Measurements from ENCODE around the gene FABP7.

DNA sequence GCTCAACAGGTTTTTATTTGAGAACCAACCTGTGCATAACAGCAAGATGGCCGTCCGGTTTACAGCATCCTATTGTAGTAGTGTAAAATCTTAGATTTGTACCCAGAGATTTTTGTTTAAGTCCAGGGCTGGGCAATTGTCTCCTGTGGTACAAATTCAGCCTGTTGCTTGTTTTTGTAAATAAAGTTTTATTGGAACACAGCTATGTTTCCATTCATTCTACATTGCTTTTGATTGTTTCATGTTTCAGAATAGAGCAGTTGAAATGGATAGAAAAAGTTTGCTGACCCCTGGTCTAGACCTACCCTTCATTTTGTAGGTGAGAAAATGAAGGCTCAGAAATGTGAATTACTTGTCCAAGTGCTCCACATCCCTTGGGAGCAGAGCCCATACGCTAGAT, 18.0 kb downstream of the FABP7 start:
- TF ChIP-seq ZFP3 (CRISPR knock-in tag; IDR thresholded peaks at IDR 0.05) = no peak
- no peak for TF ChIP-seq ZNF565 (CRISPR knock-in tag; conservative IDR thresholded peaks at IDR 0.05; ENCODE audit: low read depth)
- TF ChIP-seq PATZ1 (CRISPR knock-in tag; IDR thresholded peaks at IDR 0.05; ENCODE audit: borderline replicate concordance) = no peak
- TF ChIP-seq PPARA (CRISPR knock-in tag; IDR thresholded peaks at IDR 0.05; ENCODE audit: borderline replicate concordance) = no peak
- TF ChIP-seq RARB (CRISPR knock-in tag; IDR thresholded peaks at IDR 0.05) = no peak
- no peak for TF ChIP-seq SNAI2 (CRISPR knock-in tag; IDR thresholded peaks at IDR 0.05)
- TF ChIP-seq OSR1 (CRISPR knock-in tag; IDR thresholded peaks at IDR 0.05) = no peak
- TF ChIP-seq, protein P1, sequence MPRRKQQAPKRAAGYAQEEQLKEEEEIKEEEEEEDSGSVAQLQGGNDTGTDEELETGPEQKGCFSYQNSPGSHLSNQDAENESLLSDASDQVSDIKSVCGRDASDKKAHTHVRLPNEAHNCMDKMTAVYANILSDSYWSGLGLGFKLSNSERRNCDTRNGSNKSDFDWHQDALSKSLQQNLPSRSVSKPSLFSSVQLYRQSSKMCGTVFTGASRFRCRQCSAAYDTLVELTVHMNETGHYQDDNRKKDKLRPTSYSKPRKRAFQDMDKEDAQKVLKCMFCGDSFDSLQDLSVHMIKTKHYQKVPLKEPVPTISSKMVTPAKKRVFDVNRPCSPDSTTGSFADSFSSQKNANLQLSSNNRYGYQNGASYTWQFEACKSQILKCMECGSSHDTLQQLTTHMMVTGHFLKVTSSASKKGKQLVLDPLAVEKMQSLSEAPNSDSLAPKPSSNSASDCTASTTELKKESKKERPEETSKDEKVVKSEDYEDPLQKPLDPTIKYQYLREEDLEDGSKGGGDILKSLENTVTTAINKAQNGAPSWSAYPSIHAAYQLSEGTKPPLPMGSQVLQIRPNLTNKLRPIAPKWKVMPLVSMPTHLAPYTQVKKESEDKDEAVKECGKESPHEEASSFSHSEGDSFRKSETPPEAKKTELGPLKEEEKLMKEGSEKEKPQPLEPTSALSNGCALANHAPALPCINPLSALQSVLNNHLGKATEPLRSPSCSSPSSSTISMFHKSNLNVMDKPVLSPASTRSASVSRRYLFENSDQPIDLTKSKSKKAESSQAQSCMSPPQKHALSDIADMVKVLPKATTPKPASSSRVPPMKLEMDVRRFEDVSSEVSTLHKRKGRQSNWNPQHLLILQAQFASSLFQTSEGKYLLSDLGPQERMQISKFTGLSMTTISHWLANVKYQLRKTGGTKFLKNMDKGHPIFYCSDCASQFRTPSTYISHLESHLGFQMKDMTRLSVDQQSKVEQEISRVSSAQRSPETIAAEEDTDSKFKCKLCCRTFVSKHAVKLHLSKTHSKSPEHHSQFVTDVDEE (CRISPR knock-in tag; IDR thresholded peaks at IDR 0.05) = no peak
- no peak for TF ChIP-seq BACH2 (CRISPR knock-in tag; IDR thresholded peaks at IDR 0.05; ENCODE audit: borderline replicate concordance)
- no peak for TF ChIP-seq CSDC2 (CRISPR knock-in tag; IDR thresholded peaks at IDR 0.05)
- TF ChIP-seq, protein P2, sequence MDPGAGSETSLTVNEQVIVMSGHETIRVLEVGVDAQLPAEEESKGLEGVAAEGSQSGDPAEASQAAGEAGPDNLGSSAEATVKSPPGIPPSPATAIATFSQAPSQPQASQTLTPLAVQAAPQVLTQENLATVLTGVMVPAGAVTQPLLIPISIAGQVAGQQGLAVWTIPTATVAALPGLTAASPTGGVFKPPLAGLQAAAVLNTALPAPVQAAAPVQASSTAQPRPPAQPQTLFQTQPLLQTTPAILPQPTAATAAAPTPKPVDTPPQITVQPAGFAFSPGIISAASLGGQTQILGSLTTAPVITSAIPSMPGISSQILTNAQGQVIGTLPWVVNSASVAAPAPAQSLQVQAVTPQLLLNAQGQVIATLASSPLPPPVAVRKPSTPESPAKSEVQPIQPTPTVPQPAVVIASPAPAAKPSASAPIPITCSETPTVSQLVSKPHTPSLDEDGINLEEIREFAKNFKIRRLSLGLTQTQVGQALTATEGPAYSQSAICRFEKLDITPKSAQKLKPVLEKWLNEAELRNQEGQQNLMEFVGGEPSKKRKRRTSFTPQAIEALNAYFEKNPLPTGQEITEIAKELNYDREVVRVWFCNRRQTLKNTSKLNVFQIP (CRISPR knock-in tag; IDR thresholded peaks at IDR 0.05; ENCODE audit: borderline replicate concordance, low read depth) = no peak
- TF ChIP-seq ESRRG (CRISPR knock-in tag; IDR thresholded peaks at IDR 0.05) = no peak
- TF ChIP-seq CREB5 (CRISPR knock-in tag; IDR thresholded peaks at IDR 0.05; ENCODE audit: low read depth) = no peak
